ENCODE results near the gene KCNIP3.
"Not testable (repeated sequence)": the region's sequence is repeated elsewhere in the genome, so short reads cannot be mapped to it uniquely, and the experiment has no call there.

KCNIP3 gene

DNA sequence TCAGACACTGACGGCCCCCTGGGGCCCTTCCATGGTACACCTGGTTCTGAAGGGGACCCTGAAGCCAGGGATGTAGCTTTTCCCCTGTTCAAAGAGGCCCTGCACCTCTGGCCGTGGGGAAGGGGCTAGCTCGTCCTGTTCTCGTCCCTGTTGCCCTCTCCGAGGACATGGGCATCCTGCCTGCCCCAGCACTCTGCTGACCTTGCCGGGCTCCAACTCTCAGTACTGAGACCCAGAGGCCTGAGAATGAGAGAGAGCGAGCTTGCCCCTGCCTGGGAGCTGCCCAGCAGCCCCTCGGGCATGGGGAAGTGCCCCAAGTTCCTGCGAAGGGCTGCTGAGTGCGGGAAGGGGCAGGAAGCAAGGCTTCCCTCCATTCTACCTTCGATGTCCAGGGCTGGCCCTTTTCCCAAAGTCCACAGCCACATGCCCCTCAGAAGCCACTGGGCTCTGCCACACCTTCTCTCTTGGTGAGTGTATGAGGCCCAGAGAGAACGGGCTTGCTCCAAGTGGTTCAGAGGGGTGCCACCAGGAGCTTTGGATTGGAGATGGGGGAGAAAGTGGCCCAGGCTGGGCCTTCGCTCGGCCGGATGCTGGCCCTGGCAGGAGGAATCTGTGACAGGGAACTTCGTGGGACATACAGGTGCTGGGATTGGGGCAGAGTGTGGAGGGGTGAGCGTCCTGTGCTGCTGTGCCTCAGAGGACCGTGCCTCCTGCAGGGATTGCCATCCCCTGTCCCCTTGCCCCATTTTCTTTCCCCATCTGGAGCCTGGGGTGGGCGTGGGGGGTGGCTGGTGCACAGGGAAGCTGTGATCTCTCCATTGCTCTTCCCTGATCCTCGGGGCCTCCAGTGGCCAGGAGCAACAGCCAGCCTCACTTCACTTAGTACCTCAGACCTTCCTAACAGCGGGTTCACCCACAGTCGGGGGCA lies 50.8 kb downstream of the KCNIP3 start:
- H3K9me3 Mint-ChIP-seq, result no peaks in the 10 kb centered on the region
- no peak overlapping the region for H3K4me3 Mint-ChIP-seq
- H3K4me1 Mint-ChIP-seq (ENCODE audit: low read depth), result peaks cover 3% of the 10 kb centered on the region
- H3K27ac Mint-ChIP-seq, result no peak overlapping the region
- peaks cover 35% of the 10 kb centered on the region for H3K27me3 Mint-ChIP-seq
- no peaks in the 10 kb centered on the region for H3K36me3 Mint-ChIP-seq (ENCODE audit: low read depth)

DNA sequence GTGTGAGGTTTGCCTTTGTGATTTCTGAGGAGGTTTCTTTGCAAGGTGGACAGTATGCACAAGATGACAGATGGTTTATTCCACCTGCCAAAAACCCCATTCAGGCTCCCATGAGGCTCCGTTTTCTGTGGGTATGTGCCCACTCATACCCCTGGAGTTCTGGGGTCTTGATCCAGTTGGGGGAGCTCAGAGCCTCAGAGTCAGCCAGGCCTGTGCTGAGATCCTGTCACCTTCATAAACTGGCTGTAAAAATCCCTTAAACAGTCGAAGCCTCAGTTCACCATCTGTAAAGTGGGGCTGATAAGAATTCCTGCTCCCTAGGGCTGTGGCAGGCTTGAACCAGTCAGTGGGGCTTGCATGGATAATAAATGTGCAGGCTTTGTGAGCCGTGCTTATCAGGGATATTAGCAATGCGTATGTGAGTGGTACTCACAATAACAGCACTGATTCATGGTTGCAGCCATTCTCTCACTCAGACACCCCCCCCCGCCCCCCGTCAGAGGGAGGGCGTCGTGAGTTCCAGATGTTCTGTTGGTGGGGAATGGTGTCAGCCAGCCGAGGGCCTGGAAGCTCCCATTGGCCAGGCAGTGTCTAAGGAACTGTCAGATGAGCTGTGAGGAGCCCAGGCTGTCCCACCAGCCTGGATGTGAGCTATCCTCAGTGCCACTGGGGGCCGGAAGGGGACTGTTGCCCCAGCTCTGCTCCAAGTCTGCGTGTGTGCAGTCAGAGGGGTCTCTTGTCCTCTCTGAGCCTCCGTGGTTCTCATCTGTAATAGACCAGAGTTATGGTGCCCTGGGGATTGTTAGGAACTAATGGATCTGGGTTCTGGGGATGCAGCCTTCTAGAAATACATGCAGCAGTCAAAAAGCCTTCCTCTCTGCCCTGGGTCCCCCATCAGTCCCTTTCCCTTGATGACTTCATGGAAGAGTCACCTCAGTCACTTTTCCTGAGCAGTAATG lies 51.7 kb downstream of the KCNIP3 start:
- Mint-ChIP-seq H3K27me3 (peaks cover 25% of the 10 kb centered on the region), H3K27ac (no peak overlapping the region), H3K4me1 (ENCODE audit: low read depth) (peaks cover 3% of the 10 kb centered on the region), H3K9me3 (no peaks in the 10 kb centered on the region), H3K36me3 (ENCODE audit: low read depth) (no peaks in the 10 kb centered on the region), H3K4me3 (no peak overlapping the region)

DNA sequence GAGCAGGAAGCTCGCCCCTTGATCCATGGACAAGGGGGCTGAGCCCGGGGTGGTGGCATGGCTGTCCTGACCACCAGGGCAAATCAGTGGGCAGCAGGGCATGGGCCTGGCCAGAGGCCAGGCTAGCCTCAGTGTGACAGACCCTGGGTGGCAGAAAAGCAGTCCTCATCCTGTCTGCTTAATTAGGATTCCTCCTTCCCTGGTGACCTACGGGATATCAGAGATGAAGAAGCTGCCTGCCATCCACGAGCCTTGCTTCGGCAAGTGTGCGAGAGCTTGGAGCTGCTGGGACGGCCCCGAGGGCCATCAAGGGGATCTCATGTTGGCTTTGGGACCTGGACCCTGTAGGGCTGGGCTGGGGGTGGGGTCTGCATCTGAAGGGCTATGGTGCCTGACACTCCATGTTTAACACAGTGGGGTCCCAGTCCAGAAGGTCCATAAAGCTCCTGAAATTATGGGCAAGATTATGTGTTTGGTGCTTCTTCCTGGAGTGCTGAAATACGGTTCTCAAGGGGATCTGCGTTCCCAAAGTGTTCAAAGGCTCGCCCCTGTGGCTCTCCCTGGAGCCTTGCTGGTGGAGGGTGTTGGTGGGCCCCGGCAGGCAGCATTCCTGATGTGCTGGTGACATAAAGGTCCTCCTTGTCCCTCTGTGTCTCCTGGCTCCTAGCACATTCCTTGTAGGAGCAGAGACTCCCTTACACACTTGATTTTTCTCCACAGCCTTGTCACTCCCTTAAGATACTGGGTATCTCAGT lies 52.6 kb downstream of the KCNIP3 start:
- peaks cover 3% of the 10 kb centered on the region for H3K4me1 Mint-ChIP-seq (ENCODE audit: low read depth)
- H3K9me3 Mint-ChIP-seq, result no peaks in the 10 kb centered on the region
- H3K36me3 Mint-ChIP-seq (ENCODE audit: low read depth), result no peaks in the 10 kb centered on the region
- peaks cover 19% of the 10 kb centered on the region for H3K27me3 Mint-ChIP-seq
- no peak overlapping the region for H3K4me3 Mint-ChIP-seq
- no peak overlapping the region for H3K27ac Mint-ChIP-seq

DNA sequence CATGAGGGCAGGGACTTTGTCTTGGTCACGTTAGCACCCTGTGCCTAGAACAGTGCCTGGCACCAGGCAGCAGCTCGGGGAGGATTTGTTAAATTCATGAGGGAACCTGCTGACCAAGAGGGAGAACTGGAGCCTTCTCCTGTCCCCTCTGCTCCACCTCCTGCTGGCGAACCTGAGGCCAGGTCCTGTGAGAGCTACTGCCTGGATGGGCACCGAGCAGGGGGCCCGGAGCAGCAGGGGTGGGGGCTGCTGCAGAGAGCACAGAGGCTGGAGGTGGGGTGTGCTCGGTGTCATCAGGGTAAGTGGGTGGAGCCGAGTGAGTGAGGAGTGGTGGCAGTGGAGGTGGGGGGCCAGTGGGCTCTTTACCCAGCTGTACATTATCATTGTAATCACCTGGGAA lies 53.2 kb downstream of the KCNIP3 start:
- H3K9me3 Mint-ChIP-seq, result no peaks in the 10 kb centered on the region
- peaks cover 15% of the 10 kb centered on the region for H3K27me3 Mint-ChIP-seq
- no peak overlapping the region for H3K4me3 Mint-ChIP-seq
- H3K4me1 Mint-ChIP-seq (ENCODE audit: low read depth), result peaks cover 3% of the 10 kb centered on the region
- H3K27ac Mint-ChIP-seq, result no peak overlapping the region
- H3K36me3 Mint-ChIP-seq (ENCODE audit: low read depth), result no peaks in the 10 kb centered on the region

DNA sequence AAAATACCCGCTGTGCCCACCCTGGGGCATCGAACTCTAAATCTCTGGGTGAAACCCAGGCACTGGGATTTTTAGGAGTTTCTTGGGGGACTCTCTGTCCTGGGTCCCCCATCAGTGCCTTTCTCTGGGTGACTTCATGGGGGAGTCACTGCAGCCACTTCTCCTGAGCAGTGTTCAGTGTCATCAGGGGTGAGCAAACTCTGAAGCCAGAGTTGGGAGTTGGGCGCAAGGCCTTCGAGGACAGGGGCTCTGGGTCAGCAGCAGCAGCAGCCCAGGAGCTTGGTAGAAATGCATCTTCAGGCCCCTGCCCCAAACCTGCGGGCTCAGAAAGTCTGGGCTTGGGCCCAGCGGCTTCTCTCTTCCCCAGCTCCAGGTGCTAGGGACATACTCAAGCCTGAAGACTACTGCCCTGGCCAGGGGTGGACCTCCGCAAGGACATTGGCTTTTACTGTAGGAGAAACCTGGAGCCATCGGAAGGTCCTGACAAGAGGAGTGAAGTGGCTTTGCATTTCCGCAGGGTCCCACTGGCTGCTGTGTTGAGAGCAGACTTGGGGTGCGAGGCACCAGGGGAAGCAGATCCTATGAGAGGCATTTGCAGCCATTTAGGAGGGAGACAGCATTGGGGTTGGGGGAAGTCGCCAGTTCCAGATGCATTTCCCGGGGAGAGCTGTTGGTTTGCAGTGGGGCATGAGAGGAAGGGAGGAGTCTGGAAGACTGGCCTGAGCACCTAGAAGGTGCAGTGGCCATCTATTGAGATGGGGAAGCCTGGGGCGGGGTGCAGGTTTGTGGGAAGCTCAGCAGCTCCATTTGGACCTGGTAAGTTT lies 53.8 kb downstream of the KCNIP3 start:
- Mint-ChIP-seq H3K9me3 (no peaks in the 10 kb centered on the region), H3K4me3 (no peak overlapping the region), H3K4me1 (ENCODE audit: low read depth) (no peaks in the 10 kb centered on the region), H3K36me3 (ENCODE audit: low read depth) (no peaks in the 10 kb centered on the region), H3K27me3 (peaks cover 12% of the 10 kb centered on the region), H3K27ac (no peak overlapping the region)

DNA sequence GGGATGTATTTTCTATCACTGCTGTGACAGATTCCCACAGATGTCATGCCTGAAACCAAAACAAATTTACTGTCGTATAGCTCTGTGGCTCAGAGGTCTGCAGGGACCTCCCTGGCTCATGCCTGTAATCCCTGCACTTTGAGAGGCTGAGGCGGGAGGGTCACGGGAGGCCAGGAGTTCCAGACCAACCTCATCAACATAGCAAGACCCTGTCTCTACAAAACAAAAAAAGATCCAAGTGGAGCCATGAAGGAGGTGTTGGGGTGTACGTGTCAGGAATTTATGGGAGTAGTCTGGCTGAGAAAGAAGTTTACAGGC lies 54.4 kb downstream of the KCNIP3 start:
- no peaks in the 10 kb centered on the region for H3K9me3 Mint-ChIP-seq
- H3K27me3 Mint-ChIP-seq, result peaks cover 12% of the 10 kb centered on the region
- H3K27ac Mint-ChIP-seq, result no peak overlapping the region
- no peaks in the 10 kb centered on the region for H3K36me3 Mint-ChIP-seq (ENCODE audit: low read depth)
- no peak overlapping the region for H3K4me3 Mint-ChIP-seq
- H3K4me1 Mint-ChIP-seq (ENCODE audit: low read depth), result no peaks in the 10 kb centered on the region

DNA sequence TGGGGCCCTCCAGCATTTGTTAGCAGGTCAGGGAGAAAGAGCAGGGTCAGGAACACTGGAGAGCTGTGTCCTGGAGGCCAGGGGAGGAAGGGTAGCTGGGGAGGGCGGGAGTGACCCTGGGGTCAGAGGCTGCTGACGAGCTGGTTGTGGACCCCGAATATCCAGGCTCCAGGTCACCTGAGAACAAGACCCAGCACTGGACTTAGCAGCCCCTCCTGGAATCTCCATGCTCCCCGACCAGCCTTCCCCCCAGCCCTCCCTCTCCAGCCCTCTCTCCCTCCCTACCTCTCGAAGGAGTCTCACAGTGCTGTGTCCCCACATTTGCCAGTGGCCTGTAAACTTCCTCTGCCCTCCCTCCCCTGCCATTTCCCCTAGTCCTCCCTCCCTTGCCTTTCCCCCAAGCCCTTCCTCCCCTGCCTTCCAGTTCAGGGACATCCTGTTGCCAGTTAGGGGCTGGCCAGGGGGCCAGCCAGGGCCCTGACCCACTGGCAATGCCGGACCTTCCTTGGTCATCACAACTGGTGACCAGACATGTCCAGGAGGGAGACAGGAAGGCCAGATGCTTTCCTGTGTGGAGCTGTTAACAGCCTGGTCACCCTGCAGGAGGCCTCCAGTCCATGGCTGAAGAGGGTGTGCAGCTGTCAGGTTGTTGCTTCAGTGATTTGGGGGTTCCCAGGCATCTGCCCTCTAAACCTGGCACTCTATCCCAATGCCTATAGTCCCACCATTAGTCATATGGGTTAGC lies 55.3 kb downstream of the KCNIP3 start:
- Mint-ChIP-seq H3K4me3 (no peak overlapping the region), H3K36me3 (ENCODE audit: low read depth) (no peaks in the 10 kb centered on the region), H3K4me1 (ENCODE audit: low read depth) (no peaks in the 10 kb centered on the region), H3K9me3 (no peaks in the 10 kb centered on the region), H3K27ac (no peak overlapping the region), H3K27me3 (peaks cover 11% of the 10 kb centered on the region)

DNA sequence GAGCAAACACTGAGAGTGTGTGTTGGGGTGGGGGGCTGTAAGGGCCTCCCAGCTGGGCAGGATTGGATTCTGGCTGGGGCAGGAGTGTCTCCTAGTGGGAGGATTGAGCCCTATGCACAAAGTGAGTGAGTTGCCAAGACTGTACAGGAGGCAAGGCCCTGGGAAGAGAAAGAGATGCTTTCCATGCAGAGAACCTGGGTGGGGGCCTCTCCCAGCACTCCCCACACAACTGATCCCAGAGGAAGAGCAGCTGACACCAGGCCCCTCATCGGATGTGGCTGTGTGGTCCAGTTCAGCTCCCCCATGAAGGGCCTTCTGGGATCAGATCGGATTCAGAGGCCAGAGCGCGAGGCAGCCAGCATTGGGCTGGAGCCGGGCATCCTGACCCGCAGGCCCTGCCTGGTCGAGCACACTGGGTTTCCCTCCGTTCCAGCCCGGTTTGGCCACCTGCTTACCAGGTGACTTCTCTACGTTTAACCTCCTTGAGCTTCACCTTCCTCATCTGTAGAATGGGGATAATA lies 56.0 kb downstream of the KCNIP3 start:
- peaks cover 4% of the 10 kb centered on the region for H3K27me3 Mint-ChIP-seq
- H3K4me3 Mint-ChIP-seq, result no peak overlapping the region
- no peak overlapping the region for H3K27ac Mint-ChIP-seq
- H3K36me3 Mint-ChIP-seq (ENCODE audit: low read depth), result no peaks in the 10 kb centered on the region
- no peaks in the 10 kb centered on the region for H3K9me3 Mint-ChIP-seq
- no peaks in the 10 kb centered on the region for H3K4me1 Mint-ChIP-seq (ENCODE audit: low read depth)

DNA sequence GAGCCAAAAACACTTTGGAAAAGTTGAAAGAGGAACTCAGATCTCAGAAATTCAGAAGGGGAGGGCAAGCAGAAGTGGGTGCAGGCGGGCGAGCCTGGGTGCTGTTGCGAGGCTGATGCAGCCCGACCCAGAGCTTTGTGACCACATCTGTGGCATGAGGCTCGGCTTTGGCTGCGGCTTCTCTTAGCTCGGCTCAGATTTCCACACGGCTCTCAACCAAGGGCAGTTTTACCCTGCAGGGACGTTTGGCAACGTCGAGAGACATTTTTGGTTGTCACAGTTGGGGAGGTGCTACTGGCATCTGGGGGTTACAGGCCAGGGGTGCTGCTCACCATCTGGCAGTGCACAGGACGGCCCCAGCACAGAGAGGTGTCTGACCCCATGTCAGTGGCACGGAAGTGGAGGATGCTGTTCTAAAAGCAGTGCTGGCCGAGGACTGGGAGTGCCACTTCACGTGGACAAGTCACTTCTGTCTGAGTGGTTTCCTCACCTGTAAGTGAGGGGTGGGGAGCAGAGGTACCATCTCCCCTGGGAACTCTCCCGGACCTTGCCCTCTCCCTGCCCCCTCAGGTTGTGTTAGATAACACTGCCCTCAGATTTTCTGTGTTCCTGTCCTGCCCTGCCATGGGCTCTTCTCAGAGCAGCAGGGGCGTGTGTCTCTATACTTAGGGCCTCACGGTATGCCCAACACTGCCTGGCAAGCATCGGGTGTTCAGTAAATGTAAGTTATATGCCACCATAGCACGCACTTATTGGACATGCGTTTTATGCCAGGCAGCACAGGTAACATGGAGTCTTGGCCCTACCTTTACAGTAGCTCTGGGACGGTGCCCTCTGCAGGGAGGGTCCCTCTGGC lies 56.7 kb downstream of the KCNIP3 start:
- Mint-ChIP-seq H3K36me3 (ENCODE audit: low read depth) (no peaks in the 10 kb centered on the region), H3K27me3 (no peaks in the 10 kb centered on the region), H3K9me3 (no peaks in the 10 kb centered on the region), H3K27ac (no peak overlapping the region), H3K4me3 (no peak overlapping the region), H3K4me1 (ENCODE audit: low read depth) (no peaks in the 10 kb centered on the region)

DNA sequence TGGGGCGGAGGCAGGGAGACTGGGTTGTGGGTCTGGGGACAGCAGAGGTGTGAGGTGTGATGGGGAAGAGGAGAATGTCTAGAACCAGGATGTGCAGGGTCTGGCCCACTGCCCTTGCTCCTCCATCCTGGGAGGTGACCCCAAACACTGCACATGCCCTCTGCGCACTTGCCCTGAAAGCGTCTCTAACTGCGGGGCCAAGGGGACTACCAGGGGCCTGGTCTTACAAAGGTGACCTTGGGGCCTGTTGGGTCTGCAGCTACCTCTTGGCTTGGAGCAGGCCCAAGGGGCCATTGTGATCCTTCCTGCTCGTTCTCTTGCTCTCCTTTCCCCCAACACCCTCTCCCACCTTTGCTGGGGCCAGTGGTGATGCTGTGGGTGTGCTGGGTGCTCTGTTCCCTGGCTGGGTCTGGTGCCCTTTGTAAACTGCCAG lies 57.3 kb downstream of the KCNIP3 start:
- H3K27me3 Mint-ChIP-seq, result no peaks in the 10 kb centered on the region
- H3K36me3 Mint-ChIP-seq (ENCODE audit: low read depth), result no peaks in the 10 kb centered on the region
- H3K27ac Mint-ChIP-seq, result no peak overlapping the region
- no peaks in the 10 kb centered on the region for H3K4me1 Mint-ChIP-seq (ENCODE audit: low read depth)
- no peaks in the 10 kb centered on the region for H3K9me3 Mint-ChIP-seq
- no peak overlapping the region for H3K4me3 Mint-ChIP-seq

DNA sequence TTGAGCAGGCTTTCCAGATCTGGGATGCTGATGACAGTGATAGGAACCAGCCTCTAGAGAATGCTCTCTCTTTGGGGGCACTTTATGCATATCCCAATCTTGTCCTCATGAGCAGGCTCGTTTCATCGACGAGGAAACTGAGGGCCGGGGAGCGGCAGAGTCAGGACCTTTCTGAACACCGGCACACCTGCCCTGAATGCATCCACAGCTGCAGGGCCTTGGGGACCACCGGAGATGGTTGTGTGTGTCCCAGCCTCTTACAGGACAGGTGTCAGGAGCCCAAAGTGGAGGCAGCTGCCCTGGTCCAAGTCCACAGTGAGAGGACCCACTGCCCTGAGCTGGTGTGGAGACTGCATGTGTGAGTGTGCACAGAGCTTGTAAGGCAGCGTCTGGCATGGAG lies 57.8 kb downstream of the KCNIP3 start:
- Mint-ChIP-seq H3K4me3 (no peak overlapping the region), H3K4me1 (ENCODE audit: low read depth) (no peaks in the 10 kb centered on the region), H3K9me3 (no peaks in the 10 kb centered on the region), H3K36me3 (ENCODE audit: low read depth) (no peaks in the 10 kb centered on the region), H3K27me3 (no peaks in the 10 kb centered on the region), H3K27ac (no peak overlapping the region)

DNA sequence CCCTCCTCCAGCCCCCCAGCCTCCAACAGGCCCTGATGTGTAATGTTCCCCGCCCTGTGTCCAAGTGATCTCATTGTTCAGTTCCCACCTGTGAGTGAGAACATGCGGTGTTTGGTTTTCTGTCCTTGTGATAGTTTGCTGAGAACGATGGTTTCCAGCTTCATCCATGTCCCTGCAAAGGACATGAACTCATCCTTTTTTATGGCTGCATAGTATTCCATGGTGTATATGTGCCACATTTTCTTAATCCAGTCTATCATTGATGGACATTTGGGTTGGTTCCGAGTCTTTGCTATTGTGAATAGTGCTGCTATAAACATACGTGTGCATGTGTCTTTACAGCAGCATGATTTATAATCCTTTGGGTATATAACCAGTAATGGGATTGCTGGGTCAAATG lies 58.3 kb downstream of the KCNIP3 start:
- not testable (repeated sequence) for H3K9me3 Mint-ChIP-seq; H3K4me1 Mint-ChIP-seq (ENCODE audit: low read depth); H3K4me3 Mint-ChIP-seq; H3K27ac Mint-ChIP-seq; H3K27me3 Mint-ChIP-seq; H3K36me3 Mint-ChIP-seq (ENCODE audit: low read depth)
